T follicular helper cell (primary cell): ENCODE measurements around the gene ZNF101.
"Not testable (repeated sequence)": the region's sequence is repeated elsewhere in the genome, so short reads cannot be mapped to it uniquely, and the experiment has no call there.

ENCODE experiments used
- DNase-seq: peaks from one replicate; pipeline ENCODE4 v3.0.0-alpha.2; 2020; ENCODE audit warnings: low read depth

The ZNF101 gene

GRCh38 chr19:19661675-19662251 is 6.9 kb upstream of the ZNF101 start:
- peak; percentile 45 for DNase-seq

- no peak for DNase-seq
Measured at GRCh38 chr19:19662344-19662743, 6.3 kb upstream of the ZNF101 start.

- no peak for DNase-seq
Measured at GRCh38 chr19:19662871-19663255, 5.8 kb upstream of the ZNF101 start.

GRCh38 chr19:19663256-19664120 is 5.2 kb upstream of the ZNF101 start, which contains the start of gene ATP13A1:
Gene ATP13A1 (minus strand): TSS chr19:19663676. CDS start chr19:19663666, 10 bp downstream.
- peak; percentile 87 for DNase-seq

- DNase-seq = not testable (repeated sequence)
Measured at GRCh38 chr19:19665420-19665948, 3.2 kb upstream of the ZNF101 start.

GRCh38 chr19:19670070-19670551 is 1.5 kb downstream of the ZNF101 start:
- DNase-seq = no peak

GRCh38 chr19:19672816-19673215 is 4.2 kb downstream of the ZNF101 start:
- DNase-seq = no peak

GRCh38 chr19:19674315-19674714 is 5.7 kb downstream of the ZNF101 start:
- no peak for DNase-seq

GRCh38 chr19:19677579-19677978 is 8.9 kb downstream of the ZNF101 start:
- DNase-seq = no peak

- no peak for DNase-seq
Measured at GRCh38 chr19:19679176-19680073, 10.8 kb downstream of the ZNF101 start.

- not testable (repeated sequence) for DNase-seq
Measured at GRCh38 chr19:19686119-19686518, 17.5 kb downstream of the ZNF101 start.

- DNase-seq = no peak
Measured at GRCh38 chr19:19686580-19686979, 17.9 kb downstream of the ZNF101 start.

- DNase-seq = no peak
Measured at GRCh38 chr19:19687090-19687489, 18.5 kb downstream of the ZNF101 start.

GRCh38 chr19:19689023-19689422 is 20.4 kb downstream of the ZNF101 start:
- DNase-seq = not testable (repeated sequence)

- DNase-seq = no peak
Measured at GRCh38 chr19:19691683-19692082, 23.0 kb downstream of the ZNF101 start.

GRCh38 chr19:19696386-19696785 is 27.7 kb downstream of the ZNF101 start:
- no peak for DNase-seq

- DNase-seq = no peak
Measured at GRCh38 chr19:19697589-19697988, 28.9 kb downstream of the ZNF101 start.

GRCh38 chr19:19700493-19700892 is 31.9 kb downstream of the ZNF101 start:
- DNase-seq = not testable (repeated sequence)

- DNase-seq = no peak
Measured at GRCh38 chr19:19704836-19705235, 36.2 kb downstream of the ZNF101 start.

GRCh38 chr19:19710506-19710905 is 41.9 kb downstream of the ZNF101 start:
- no peak for DNase-seq

- DNase-seq = no peak
Measured at GRCh38 chr19:19711306-19711933, 42.8 kb downstream of the ZNF101 start.
